ENCODE measurements around the gene SYTL3.
"Not testable (repeated sequence)": the region's sequence is repeated elsewhere in the genome, so short reads cannot be mapped to it uniquely, and the experiment has no call there.

Gene SYTL3

GRCh38 chr6:158661156-158661685, 11.4 kb downstream of the SYTL3 start:
- DNase-seq (ENCODE audit: low read depth in 2 of 3, low spot score in 1 of 3) = no peak

DNA sequence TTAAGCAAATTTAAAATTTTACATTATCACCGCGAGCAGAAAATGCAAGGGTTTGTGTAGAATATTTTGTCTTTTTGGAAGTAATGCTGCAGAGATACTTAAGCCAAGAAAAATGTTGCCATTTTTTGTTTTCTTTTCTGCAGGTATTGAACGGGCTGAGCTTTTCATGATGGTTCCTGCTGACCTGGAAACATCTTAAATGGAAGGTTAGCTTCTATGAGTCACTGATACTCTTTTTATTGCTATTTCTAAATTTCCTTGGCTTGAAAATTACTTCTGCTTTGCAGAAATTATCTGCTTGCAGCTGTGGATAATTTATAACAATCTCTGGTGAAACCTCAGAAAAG, 12.7 kb downstream of the SYTL3 start:
- no peak for DNase-seq (ENCODE audit: low read depth in 2 of 3, low spot score in 1 of 3)

DNA sequence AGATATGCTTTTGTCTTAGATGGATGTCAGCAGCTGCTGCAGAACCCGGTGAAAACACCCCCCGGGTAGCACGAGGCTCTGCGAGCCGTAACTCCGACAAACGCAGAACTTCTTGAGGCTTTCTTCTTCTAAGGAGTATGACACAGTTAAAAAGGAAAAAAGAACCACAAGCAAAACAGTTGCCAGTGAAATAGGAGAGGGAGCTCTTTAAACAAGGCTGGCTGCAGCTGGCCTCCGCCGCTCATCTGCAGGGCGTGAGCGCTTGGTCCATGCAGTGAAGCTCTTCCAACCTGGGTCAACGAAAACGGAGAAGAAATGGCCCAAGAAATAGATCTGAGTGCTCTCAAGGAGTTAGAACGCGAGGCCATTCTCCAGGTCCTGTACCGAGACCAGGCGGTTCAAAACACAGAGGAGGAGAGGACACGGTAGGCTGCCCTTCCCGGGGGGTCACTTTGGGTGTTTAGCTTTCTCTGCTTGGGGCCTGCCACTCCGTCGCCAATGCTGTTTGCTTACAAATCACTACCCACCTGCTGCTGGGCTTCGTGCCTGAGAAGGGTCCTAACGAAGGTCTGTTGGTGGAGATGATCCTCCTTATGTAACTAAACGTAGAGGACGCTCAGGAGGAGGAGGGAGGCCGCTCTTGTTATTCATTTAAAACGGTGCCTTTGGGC, 13.2 kb downstream of the SYTL3 start:
- DNase-seq (ENCODE audit: low read depth in 2 of 3, low spot score in 1 of 3) = no peak

- DNase-seq (ENCODE audit: low read depth in 2 of 3, low spot score in 1 of 3) = no peak
Measured at GRCh38 chr6:158663625-158664165, 13.8 kb downstream of the SYTL3 start.

GRCh38 chr6:158665332-158665731, 15.5 kb downstream of the SYTL3 start:
- DNase-seq (ENCODE audit: low read depth in 2 of 3, low spot score in 1 of 3) = no peak

- DNase-seq (ENCODE audit: low read depth in 2 of 3, low spot score in 1 of 3) = no peak
Measured at GRCh38 chr6:158666628-158667359, 16.9 kb downstream of the SYTL3 start.

- DNase-seq (ENCODE audit: low read depth in 2 of 3, low spot score in 1 of 3) = no peak
Measured at GRCh38 chr6:158667360-158667981, 17.6 kb downstream of the SYTL3 start.

DNA sequence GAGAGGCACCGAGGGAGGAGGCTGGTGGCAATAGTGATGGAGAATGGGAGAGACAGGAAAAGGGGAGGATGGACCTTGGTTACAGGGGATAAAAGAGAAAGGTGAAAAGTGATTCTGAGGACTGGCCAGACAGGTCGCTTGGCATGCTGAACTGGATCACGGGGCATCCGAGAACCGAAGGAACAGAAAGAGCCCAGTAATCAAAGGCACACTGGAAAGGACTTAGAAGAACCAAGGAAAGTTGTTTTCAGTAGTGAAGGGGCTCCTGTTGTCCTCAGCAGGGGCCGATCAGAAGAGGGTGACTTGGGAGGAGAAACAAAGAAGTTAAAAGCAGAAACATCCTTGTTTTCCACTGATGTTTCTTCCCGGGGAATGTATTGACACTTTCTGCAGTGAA, 18.9 kb downstream of the SYTL3 start:
- DNase-seq (ENCODE audit: low read depth in 2 of 3, low spot score in 1 of 3) = no peak

DNA sequence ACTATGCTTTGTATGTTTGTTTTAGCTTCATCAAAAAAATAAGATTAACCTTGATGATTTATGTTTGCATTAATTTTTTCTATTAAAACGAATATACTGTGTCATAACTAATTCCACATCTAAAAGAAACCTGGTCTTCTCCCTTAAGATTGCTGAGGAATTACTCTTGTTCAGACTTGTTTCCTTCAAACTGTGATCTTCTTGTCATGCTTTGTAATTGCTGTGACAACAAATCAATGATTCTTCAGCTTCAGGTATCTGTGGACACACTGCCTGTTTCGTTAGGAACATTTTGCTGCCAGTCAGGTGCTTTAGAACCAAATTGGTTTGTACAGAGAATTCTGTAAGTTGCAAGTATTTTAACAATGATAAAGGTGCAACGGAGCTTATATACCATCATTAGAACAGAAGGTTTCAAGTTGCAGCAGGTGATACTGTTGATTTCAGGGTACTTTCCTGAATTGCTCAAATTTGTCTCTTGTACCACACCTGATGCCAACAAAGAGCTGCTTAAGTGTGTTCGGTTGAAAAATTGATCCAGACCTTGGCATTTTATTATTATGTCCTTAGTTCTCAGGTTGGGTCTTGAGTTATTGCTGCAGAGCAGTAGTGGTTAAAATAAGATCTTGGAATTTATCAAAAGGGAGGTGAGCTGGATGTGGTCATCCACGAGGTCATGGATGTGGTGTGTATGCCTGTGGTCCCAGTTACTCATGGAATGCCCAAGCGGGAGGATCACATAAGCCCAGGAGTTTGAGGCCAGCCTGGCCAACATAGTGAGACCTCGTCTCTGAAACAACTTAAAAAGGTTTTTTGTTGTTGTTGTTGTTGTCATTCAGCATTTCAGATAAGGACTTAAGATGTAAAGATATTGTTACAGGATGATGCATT, 19.5 kb downstream of the SYTL3 start:
- no peak for DNase-seq (ENCODE audit: low read depth in 2 of 3, low spot score in 1 of 3)

GRCh38 chr6:158672119-158672518, 22.3 kb downstream of the SYTL3 start:
- not testable (repeated sequence) for DNase-seq (ENCODE audit: low read depth in 2 of 3, low spot score in 1 of 3)

- no peak for DNase-seq (ENCODE audit: low read depth in 2 of 3, low spot score in 1 of 3)
Measured at GRCh38 chr6:158672726-158673125, 22.9 kb downstream of the SYTL3 start.

- DNase-seq (ENCODE audit: low read depth in 2 of 3, low spot score in 1 of 3) = no peak
Measured at GRCh38 chr6:158674342-158675131, 24.7 kb downstream of the SYTL3 start.

DNA sequence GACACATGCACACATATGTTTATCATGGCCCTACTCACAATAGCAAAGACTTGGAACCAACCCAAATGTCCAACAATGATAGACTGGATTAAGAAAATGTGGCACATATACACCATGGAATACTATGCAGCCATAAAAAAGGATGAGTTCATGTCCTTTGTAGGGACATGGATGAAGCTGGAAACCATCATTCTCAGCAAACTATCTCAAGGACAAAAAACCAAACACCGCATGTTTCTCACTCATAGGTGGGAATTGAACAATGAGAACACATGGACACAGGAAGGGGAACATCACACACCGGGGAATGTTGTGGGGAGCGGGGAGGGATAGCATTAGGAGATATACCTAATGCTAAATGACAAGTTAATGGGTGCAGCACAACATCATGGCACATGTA, 27.2 kb downstream of the SYTL3 start:
- DNase-seq (ENCODE audit: low read depth in 2 of 3, low spot score in 1 of 3) = not testable (repeated sequence)

DNA sequence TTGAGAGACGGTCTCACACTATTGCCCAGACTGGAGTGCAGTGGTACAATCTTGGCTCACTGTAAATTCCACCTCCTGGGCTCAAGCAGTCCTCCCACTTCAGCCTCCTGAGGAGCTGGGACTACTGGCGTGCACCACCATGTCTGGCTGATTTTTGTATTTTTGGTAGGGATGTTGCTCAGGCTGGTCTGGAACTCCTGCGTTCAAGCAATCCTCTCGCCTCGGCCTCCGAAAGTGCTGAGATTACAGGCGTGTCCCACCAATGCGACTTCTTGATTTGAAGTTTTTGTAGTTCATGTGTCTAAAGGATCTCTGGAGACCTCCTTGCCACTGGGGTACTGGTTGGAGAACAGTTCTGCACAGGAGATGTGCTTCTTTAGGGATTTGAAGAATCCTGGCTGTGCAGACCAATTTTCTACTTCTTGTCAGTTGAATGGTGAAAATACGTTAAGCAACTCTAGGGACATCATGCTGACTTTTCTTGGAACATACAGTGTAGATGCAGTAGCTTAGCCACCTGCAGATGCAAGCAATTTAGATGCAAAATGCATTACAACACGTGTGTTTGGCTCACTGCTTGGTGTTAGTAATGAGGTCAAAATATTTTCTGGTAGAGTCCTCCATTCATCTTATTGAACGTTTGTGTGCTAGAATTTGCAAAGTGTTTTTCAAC, 28.2 kb downstream of the SYTL3 start:
- DNase-seq (ENCODE audit: low read depth in 2 of 3, low spot score in 1 of 3) = no peak

DNA sequence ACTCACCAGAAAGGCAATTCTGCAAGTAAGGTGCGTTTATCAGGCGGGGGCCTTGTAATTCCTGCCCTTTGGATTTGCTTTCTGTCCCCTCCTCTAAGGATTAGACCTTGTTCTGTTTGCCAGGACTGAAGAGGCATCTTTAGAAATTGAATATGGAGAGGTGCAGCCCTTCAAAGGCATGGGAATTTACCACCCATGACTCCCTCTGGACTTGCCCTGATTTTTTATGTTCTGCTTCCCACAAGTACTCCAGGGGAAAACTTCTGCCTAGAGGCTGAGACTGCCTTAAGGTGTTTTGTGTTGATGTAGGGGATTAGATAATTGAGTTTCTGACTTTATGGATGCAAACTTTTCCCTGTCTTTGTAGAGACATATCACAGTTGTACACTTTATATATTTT, 30.2 kb downstream of the SYTL3 start:
- no peak for DNase-seq (ENCODE audit: low read depth in 2 of 3, low spot score in 1 of 3)

GRCh38 chr6:158680481-158680880, 30.6 kb downstream of the SYTL3 start:
- DNase-seq (ENCODE audit: low read depth in 2 of 3, low spot score in 1 of 3) = no peak

DNA sequence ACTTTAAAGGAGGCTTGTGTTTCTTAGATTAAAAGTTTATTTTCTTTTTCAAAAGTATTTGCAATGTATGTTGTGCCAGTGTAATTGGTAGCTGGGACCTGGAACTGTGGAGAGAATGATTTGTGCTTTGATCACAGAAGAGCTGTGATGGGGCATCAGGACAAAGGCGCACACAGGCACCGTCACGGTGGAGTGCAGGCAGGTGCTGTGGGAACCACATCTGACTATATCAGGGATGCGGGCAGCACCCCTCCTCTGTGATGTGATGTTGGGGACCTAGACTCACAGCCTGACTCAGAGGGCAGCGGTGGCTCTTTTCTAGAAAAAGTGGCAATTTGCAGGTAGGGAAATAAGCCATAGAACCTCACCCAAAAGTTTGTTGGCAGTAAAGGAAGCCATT, 34.5 kb downstream of the SYTL3 start:
- no peak for DNase-seq (ENCODE audit: low read depth in 2 of 3, low spot score in 1 of 3)

GRCh38 chr6:158684745-158685324, 35.0 kb downstream of the SYTL3 start:
- DNase-seq (ENCODE audit: low read depth in 2 of 3, low spot score in 1 of 3) = no peak

GRCh38 chr6:158686311-158686710, 36.5 kb downstream of the SYTL3 start:
- DNase-seq (ENCODE audit: low read depth in 2 of 3, low spot score in 1 of 3) = no peak

All from stimulated activated CD4-positive, alpha-beta T cell treated with anti-CD3 and anti-CD28 coated beads, Interleukin-12 subunit alpha, Interleukin-12 subunit beta, amount 100 ng/mL, for 48 hours (primary cell).